ENCODE measurements around the gene SNX4. TPM values are rescaled to one million over a fixed set of nuclear protein-coding genes. Genes with fewer than 3 reads are reported as not detected.

SNX4 gene
- total RNA-seq, 2 donors from 2014 or later, result 21.3 to 30.0 TPM

- peak; percentile 9 for DNase-seq (ENCODE audit: low spot score)
- Histone ChIP-seq H3K4me1 (no peaks in the 10 kb centered on the region), H3K27me3 (no peaks in the 10 kb centered on the region)
Measured at GRCh38 chr3:125433091-125433534, 86.9 kb downstream of the SNX4 start.

GRCh38 chr3:125431912-125432790 lies 87.9 kb downstream of the SNX4 start:
- no peaks in the 10 kb centered on the region for H3K27me3 ChIP-seq
- DNase-seq (ENCODE audit: low spot score), result no peak
- no peak for TF ChIP-seq CTCF (IDR thresholded peaks at IDR 0.05)
- H3K4me3 ChIP-seq, result no peak overlapping the region
- no peaks in the 10 kb centered on the region for H3K9me3 ChIP-seq
- no peak overlapping the region for H3K27ac ChIP-seq
- no peaks in the 10 kb centered on the region for H3K36me3 ChIP-seq
- no peaks in the 10 kb centered on the region for H3K4me1 ChIP-seq

More at GRCh38 chr3:125433091-125433534, 86.9 kb downstream of the SNX4 start:
- H3K4me3 ChIP-seq, result no peak overlapping the region
- H3K36me3 ChIP-seq, result no peaks in the 10 kb centered on the region
- no peak overlapping the region for H3K27ac ChIP-seq
- TF ChIP-seq CTCF (IDR thresholded peaks at IDR 0.05), result no peak
- no peaks in the 10 kb centered on the region for H3K9me3 ChIP-seq

DNA sequence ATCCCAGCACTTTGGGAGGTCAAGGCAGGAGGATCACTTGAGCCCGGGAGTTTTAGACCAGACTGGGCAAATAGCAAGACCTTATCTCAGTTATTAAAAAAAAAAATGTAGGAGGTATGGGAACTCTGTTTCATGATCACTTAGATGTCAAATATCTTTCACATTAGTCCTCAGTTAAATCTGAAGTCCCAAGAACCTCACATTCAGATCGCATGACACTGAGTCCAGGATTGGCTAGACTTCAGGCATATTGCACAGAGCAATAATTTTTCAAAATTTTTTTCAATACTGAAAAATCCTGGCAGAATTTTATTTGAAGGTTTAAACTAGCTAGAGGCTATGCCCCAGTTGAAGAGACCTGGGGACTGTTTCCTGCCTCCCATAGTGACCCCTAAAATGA lies 88.6 kb downstream of the SNX4 start:
- no peaks in the 10 kb centered on the region for H3K36me3 ChIP-seq
- TF ChIP-seq CTCF (IDR thresholded peaks at IDR 0.05), result no peak
- H3K27ac ChIP-seq, result no peak overlapping the region
- no peaks in the 10 kb centered on the region for H3K4me1 ChIP-seq
- H3K4me3 ChIP-seq, result no peak overlapping the region
- peak; percentile 1 for DNase-seq (ENCODE audit: low spot score)
- no peaks in the 10 kb centered on the region for H3K27me3 ChIP-seq
- no peaks in the 10 kb centered on the region for H3K9me3 ChIP-seq

GRCh38 chr3:125428216-125428830 lies 91.7 kb downstream of the SNX4 start:
- DNase-seq (ENCODE audit: low spot score), result peak; percentile 21
- Histone ChIP-seq H3K27me3 (no peaks in the 10 kb centered on the region), H3K27ac (no peak overlapping the region), H3K4me3 (no peak overlapping the region), H3K36me3 (no peaks in the 10 kb centered on the region), H3K4me1 (no peaks in the 10 kb centered on the region), H3K9me3 (no peaks in the 10 kb centered on the region)
- no peak for TF ChIP-seq CTCF (IDR thresholded peaks at IDR 0.05)

DNA sequence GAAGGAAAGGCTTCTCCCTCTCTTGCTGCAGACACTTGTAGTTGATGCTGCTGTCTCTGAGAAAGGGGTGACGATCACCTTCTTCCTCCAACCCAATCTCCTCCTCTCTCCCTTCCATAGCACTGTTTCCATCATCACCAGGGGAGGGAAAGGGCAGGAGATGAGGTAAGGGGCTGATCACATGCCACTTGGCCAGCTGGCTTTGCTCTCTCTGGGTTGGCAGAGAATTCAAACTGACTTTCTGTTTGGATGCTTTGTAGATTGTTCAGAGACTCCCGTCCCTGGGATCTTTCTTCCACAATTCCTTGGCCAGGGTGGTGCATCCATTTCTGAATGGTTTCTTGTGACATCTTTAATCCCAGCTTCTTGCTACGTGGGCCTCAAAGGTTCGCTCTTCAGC lies 101.7 kb downstream of the SNX4 start:
- H3K4me3 ChIP-seq, result no peak overlapping the region
- no peaks in the 10 kb centered on the region for H3K4me1 ChIP-seq
- H3K9me3 ChIP-seq, result no peaks in the 10 kb centered on the region
- no peak overlapping the region for H3K27ac ChIP-seq
- no peak for TF ChIP-seq CTCF (IDR thresholded peaks at IDR 0.05)
- no peak for DNase-seq (ENCODE audit: low spot score)
- H3K36me3 ChIP-seq, result no peaks in the 10 kb centered on the region
- no peaks in the 10 kb centered on the region for H3K27me3 ChIP-seq

Data from right atrium auricular region (tissue), 2 donors.